Measurements from ENCODE around the gene ADAM8.

The ADAM8 gene

DNA sequence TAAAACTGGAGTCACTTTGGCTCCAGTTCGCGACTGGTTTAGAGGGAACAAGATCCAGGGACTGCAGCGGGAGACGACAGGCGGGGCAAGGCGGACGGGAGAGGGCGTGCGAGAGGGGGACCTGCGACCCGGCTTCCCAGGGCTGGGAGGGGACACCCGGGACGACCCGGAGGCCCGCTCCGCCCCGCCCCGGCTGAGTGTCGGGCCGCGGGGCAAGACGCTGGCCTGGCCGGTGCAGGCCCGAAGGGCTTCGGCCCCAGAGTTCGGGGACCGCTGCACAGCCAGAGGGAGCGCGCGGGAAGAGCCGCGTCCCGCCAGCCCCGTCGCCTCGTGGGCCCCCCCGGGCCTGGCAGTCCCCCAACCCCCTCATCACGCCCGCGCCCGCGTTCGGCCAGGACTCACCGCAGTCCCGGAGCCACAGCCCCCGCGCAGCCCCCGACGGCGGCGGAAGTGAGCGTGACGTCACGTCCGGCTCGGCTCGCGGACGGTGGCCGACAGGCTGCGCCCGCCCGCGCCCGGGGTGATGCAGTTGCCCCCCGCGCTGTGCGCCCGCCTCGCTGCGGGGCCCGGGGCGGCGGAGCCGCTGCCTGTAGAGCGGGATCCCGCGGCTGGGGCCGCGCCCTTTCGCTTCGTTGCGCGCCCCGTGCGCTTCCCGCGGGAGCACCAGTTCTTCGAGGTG is 31.9 kb upstream of the ADAM8 start, which contains the start of the genes TUBGCP2 and ZNF511:
Gene TUBGCP2 (minus strand): TSS at position 452 of the 679 bp plus-strand sequence. CDS start 5,931 bp downstream, outside the sequence.
Gene ZNF511 (plus strand): TSS at position 494 of the 679 bp plus-strand sequence. CDS start 30 bp downstream, at position 524.
- DNase-seq = peak; percentile 90

- DNase-seq = peak; percentile 84
These were observed 31.2 kb upstream of the ADAM8 start for GRCh38 chr10:133307776-133308420.

- DNase-seq = no peak
These were observed 30.3 kb upstream of the ADAM8 start for GRCh38 chr10:133306941-133307379.

DNA sequence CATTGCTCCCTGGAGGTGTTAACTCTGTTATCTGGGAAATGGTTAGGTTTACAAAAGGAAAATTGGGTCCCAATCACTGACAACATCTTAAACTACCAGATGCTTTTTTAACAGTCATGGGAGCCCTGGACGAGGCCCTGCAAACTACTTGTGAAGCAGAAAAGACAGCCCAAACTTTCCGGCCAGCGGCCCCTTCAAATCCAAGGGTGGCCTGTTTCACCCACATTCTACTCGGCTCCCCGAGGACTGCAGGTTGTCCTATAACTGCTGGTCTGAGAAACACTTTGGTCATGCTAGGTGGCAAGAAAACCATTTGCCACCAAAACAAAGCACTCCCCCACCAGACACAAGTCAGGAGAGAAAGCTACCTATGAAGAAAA is 29.4 kb upstream of the ADAM8 start:
- no peak for DNase-seq

DNA sequence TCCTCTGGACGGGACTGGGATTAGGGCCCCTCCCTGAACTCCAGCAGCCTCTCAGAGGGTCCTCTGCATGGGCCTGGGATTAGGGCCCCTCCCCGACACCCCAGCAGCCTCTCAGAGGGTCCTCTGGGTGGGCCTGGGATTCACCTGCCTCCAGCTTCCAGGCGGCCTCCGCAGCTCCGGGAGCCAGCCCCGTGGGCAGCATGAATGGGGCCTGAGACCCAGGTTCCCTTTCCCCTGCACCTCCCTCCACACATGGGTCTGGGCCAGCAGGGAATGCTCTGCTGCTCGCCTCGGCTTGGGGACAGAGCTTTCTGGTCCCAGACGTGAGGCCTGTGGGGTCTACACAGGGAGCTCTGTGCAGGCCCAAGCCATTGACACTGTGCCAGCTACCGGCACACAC is 26.5 kb upstream of the ADAM8 start:
- DNase-seq = no peak

- no peak for DNase-seq
These were observed 25.6 kb upstream of the ADAM8 start for GRCh38 chr10:133302230-133302629.

DNA sequence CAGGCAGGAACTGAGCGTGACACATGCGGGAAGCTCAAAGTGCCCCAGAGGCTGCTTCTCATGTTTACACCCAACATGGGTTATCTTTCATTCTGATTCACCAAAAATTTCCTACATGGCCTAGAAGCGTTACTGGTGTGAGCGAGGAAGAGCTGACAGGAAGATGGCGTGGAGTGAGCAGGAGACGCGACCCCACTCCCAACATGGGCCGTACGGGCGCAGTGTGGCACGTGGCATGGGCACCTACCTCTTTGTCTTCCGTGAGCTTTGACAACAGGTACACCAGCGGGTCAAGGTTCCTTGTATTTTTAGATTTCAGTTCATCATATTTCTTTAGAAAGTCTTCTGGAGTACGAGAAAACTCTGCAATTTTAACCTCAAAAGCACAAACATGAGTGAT is 23.1 kb upstream of the ADAM8 start:
- DNase-seq = no peak

GRCh38 chr10:133299224-133299623 is 22.6 kb upstream of the ADAM8 start:
- no peak for DNase-seq

DNA sequence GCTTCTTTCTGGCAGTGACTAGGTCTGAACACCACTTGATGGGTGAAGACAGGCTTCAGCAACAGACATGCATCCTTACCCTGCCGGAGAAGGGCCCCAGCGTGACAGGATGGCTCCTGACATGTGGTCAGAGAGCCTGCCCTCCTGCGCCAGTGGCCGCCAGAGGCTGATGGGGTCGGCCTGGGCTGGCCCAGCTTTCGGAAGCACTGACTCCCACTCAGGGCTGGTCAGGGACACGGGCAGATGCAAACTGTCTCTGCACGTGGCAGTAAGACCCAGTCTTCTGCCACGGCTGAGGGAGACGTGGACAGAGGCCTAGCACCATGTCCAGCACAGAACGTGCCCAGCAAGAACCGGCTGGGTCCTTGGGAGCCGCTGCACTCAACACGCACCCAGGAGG is 21.8 kb upstream of the ADAM8 start:
- DNase-seq = no peak

DNA sequence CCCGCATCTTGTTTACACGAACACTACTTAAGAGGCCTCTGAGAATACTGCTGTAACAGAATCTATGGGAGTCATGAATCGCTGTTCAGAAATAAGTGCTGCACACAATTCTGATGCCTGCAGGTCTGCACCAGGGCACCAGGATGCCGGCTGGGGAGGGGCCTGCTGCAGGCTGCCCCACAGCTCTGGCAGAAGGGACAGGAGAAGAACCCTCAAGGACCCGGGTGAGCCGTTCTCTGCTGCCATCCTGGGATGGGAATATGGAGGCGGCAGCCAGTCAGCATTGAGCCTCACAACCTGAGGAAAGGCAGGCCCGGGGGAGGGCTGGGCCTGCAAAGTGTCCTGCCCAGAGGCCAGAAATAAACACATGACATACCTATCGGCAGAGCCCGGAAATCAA is 20.8 kb upstream of the ADAM8 start:
- no peak for DNase-seq

GRCh38 chr10:133295426-133296320 is 19.0 kb upstream of the ADAM8 start:
- no peak for DNase-seq

DNA sequence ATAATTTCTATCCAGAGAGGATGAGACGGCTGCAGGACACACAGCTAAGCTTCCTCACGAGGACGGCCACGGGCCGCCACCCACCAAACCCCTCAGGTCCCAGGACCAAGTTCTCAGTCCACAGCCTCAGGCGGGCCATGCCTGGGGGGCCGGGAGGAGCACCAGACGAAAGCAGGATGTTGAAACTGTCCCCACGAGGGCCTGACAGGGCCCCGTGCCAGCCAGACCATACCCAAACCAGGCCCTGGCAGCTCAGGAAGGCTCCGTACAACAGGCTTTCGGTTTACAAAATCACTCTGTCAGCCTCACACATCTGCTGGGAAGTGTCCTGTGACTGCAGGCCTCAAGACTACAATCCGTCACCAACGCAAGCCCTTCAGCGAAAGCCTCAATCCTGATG is 17.5 kb upstream of the ADAM8 start:
- no peak for DNase-seq

- DNase-seq = no peak
These were observed 17.1 kb upstream of the ADAM8 start for GRCh38 chr10:133293810-133294119.

DNA sequence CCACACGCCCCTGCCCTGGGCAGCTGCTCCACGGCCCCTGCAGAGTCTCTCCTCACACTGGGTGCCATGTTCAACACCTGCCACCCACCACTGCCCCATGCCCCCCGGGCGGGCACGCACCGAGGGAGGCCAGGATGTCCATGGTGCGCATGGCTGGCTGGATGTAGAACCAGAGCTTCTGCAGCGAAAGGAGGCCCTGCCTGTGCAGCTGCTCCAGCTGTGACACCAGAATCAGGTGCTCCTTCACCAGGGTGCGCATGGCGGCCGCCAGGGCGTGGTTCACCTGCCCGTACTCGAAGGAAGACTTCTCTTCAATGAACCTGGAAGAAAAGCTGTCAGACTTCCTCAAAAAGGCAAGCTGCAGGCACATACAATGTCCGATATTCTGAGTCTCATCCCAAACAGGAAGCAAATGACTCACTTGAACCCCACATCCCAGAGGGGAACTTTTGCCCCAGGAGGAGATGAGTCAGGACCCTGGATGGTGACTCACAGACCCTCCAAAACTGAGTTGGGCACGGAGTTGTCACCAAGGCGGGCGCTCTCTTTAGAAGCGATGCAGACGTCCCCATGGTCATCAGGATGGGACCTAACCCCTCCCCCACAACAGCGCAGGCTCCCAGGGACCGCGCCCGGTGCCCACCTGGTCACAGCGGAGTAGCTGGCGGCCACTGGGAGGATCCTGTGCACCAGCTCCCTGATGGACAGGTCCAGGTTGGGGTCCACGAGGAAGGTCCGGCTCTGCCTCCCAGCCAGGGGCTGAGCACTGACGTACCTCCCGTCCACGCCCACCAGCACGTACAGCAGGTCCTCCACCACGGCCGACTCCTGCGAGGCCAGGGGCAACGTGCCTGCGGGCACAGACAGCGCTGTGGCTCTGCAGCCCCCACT is 16.5 kb upstream of the ADAM8 start:
- no peak for DNase-seq

- no peak for DNase-seq
These were observed 13.1 kb upstream of the ADAM8 start for GRCh38 chr10:133289761-133290160.

DNA sequence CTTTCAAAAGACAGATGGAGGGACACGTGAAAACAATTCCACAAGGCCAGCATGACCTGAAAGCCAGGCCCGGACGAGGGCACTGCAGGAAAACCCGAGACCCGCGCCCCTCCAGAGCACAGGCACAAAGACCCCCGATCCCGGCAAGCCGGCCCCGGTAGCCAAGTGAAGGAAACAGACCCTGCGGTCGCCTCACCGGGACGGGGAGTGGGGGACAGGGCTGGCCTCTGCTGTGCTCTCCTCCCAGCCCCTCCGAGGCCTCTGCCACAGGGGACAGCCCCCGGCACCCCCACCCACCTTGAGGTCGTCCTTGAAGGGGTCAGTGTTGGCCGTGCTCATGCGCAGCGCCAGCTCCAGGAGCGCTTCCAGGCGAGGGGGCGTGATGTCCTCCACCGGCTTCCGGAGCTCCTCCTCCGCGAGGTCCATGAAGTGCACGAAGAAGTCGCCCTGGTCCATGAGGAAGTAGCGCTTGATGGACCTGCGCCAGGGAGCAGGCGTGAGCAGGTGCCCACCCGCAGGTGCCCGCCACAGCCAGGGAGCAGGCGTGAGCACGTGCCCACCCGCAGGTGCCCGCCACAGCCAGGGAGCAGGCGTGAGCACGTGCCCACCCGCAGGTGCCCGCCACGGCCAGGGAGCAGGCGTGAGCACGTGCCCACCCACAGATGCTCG is 11.3 kb upstream of the ADAM8 start:
- no peak for DNase-seq

GRCh38 chr10:133286366-133286765 is 9.7 kb upstream of the ADAM8 start:
- no peak for DNase-seq

DNA sequence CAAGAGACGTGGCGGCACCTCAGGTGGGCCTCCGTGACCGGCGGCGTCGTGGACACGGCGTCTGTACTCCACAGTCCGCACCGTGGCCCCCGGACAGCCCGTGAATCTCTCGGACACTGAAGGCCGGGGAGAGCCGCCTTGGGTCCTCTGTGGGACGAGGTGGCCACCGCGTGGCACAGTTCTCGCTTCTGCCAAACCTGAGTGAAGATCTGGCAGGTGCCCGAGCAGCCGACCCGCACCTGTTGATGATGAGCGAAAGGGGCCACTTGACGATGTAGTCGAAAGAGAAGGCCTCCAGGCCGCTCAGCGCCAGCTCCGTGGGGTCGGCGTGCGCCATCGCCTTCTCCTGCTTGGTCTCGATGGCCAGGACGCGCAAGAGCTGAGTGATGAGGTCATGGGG is 8.5 kb upstream of the ADAM8 start:
- DNase-seq = no peak

DNA sequence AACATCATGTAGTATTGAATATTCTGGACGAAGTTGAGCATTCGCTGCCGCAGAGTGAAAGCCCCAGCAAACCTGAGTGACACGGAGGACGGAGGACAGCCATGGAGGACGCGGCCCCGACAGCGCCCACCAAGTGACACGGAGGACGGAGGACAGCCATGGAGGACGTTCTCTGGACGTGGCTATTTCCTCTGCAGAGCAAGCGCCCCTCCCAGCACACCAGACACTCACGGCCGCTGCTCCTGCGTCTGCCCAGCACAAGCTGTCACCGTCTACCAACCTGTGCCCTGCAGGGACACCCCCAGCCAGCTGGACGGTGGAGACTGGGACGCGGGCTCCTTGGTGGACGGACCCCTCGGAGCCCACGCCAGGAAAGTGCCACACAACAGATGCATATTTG is 7.3 kb upstream of the ADAM8 start:
- no peak for DNase-seq

GRCh38 chr10:133282846-133283390 is 6.2 kb upstream of the ADAM8 start:
- DNase-seq = no peak

DNA sequence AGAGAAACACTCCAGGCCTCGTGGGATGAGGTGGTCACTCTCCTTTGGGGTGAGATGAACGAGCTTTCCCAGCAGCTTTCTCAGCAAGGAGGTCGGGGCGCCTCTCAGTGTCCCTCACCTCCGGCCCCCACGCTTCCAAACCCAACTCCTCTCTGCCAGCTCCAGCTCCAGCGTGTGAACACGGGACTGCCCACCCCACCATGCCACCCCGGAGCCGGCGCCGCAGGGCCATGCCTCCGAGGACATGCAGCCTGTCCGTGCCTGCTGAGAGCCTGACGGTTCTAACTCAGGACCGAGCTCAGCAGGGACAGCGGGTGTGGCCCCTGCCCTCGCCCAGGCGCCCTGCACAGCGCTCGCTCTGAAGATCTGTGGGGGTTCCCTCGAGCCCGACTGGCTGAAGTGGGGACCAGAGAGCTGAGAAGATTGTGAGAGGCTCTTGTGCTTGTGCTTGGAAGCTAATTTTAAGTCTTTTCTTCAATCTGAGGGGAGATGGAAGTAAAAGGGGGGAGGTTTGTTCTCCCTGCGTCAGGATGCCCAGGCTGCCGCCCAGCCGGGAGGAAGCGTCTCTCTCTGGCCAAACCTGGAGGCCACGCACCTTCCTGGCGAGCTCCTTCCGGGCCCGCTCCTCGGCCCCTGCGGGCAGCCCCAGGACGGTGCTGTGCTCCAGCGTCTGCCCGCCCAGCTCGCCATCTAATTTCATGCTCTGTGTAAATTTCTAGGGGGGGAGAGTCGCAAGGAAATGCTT is 5.1 kb upstream of the ADAM8 start:
- DNase-seq = no peak

Measured in hematopoietic multipotent progenitor cell treated with erythropoietin and hydrocortisone succinate and interleukin-3 and kit ligand, for 4 days (in vitro differentiated cells).